ENCODE data around the gene SLC2A4. TPM values are rescaled to one million over a fixed set of nuclear protein-coding genes. Genes with fewer than 3 reads are reported as not detected.

SLC2A4 gene
- total RNA-seq, 4 donors from 2014 or later, result 144 to 197 (median 157) TPM

DNA sequence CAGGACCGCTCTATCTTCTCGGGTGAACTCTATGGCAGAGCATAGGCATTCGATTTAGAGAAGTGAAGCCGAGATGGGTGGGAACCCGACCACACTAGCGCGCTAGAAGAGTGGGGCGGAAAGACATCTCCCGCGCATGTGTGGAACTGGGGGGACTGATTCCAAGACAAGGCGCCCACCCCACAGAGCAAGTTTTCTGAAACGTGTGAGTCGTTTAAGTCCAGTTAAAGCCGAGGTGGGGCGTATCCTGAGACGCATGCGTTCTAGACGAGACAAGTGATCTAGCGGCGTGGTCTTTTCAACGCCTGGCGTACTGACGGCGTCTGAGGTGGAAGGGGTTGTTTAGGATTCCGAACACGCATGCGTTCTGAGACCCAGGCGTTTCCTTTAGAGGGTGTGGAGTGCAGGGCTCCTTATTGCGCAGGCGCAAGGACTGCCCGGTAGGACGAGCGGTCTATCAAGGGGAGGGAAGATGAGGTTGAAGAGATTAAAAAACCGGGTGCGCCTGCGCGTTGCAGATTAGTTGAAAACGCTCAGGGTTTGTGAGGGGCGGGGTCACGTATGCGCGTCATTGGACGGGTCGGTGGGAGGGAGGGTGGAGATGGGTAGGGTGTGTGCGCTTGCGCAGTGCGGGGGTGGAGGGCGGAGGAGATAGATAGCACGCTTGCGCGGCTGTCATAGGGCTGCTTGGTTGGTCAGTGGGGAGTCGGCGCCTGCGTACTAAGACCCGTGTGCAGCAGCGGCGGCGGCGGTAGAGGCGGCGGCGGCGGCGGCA is 25.6 kb downstream of the SLC2A4 start, which contains the start of gene EIF5A:
Gene EIF5A, plus strand, starts transcription at position 718 of the 775 bp plus-strand sequence. CDS start 2,008 bp downstream, outside the sequence.
- whole genome bisulfite sequencing, result under 1% methylated on average over 58 of the region's 64 CpGs

GRCh38 chr17:7307686-7308624 is 26.4 kb downstream of the SLC2A4 start:
- Histone ChIP-seq H3K4me3 (peak overlapping the region; percentile 95 to 100 (median 96)), H3K4me1 (peaks cover 38 to 55% (median 47%) of the 10 kb centered on the region in 4 donors), H3K9me3 (no peaks in the 10 kb centered on the region), H3K36me3 (peaks cover 31 to 36% (median 35%) of the 10 kb centered on the region in 4 donors), H3K27me3 (no peaks in the 10 kb centered on the region), H3K27ac (replicated peaks in 1 of 4) (peak overlapping the region; percentile 95 to 100 (median 100))
- peak in 1 of 3 experiments; percentile 22 for TF ChIP-seq CTCF (IDR thresholded peaks at IDR 0.05)
- TF ChIP-seq EP300 (IDR thresholded peaks at IDR 0.05), result no peak
- WGBS, result 1% methylated on average over 50 of the region's 104 CpGs
- no peak for DNase-seq (ENCODE audit: extremely low spot score)
- intact Hi-C loops (cut with DNase I), result no loop called here

More for the DNA sequence above, 25.6 kb downstream of the SLC2A4 start, which contains the start of gene EIF5A:
- peak within 1 kb of the TSS; percentile 95 to 100 (median 100) for H3K27ac ChIP-seq (replicated peaks in 1 of 4)
- TF ChIP-seq EP300 (IDR thresholded peaks at IDR 0.05), result no peak
- TF ChIP-seq CTCF (IDR thresholded peaks at IDR 0.05), result peak in 1 of 3 experiments; percentile 19
- peak; percentile 96 for TF ChIP-seq POLR2A (IDR thresholded peaks at IDR 0.05; ENCODE audit: low read depth)
- TF ChIP-seq POLR2AphosphoS5 (IDR thresholded peaks at IDR 0.05), result peak; percentile 92 to 99
- H3K36me3 ChIP-seq, result peaks cover 23 to 28% (median 26%) of the 10 kb centered on the region in 4 donors
- H3K4me3 ChIP-seq, result peak within 1 kb of the TSS; percentile 95 to 100 (median 96)
- peak; percentile 100 for DNase-seq (ENCODE audit: extremely low spot score)
- no peaks in the 10 kb centered on the region for H3K27me3 ChIP-seq
- H3K9me3 ChIP-seq, result no peaks in the 10 kb centered on the region
- H3K4me1 ChIP-seq, result peaks cover 31 to 46% (median 39%) of the 10 kb centered on the region in 4 donors
- intact Hi-C loops (cut with DNase I), result no loop called here

DNA sequence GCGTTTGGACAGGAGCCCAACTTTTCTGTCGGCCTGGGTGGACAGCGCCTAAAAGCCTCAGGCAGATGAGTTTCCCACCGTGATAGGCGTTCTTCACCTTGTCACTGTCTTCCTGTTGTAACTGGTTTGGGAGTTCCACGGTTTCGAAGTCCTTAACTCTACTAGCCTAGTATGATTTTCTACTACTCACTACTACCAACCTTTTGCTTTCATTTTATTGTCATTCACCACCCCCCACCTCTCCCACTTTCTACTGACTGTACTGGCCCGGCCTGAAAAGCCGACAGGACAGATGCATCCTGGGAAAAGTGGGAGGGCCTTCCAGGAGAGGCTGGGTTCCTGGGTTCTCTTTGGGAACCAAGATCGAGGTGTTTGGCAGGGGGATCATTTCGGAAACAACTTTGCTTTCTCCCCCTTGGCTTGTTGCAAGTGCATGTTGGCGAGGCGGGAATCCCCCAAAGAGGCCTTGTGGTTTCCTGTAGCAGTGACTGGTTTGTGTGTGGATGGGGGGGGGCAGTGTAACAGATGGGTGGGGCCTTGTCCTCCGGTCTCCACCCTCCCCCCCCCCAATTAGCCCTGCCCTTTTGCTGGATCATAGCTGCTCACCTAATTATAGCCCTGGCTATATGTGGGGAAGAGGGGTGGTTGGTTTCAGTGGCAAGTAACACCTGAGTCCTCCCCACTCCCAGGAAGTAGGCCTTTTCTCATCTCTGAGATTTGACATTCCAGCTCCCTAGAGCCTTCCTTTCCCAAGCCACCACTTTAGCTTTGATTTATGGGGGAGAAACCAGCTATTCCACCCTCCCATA is 27.3 kb downstream of the SLC2A4 start:
- WGBS, result 4% methylated on average over 11 of the region's 14 CpGs
- Histone ChIP-seq H3K36me3 (peaks cover 38 to 45% (median 44%) of the 10 kb centered on the region in 4 donors), H3K27ac (replicated peaks in 1 of 4) (peak overlapping the region; percentile 95 to 100 (median 100)), H3K27me3 (no peaks in the 10 kb centered on the region), H3K9me3 (no peaks in the 10 kb centered on the region), H3K4me3 (peak overlapping the region; percentile 95 to 100 (median 96)), H3K4me1 (peaks cover 47 to 63% (median 56%) of the 10 kb centered on the region in 4 donors)
- no peak for DNase-seq (ENCODE audit: extremely low spot score)
- TF ChIP-seq EP300 (IDR thresholded peaks at IDR 0.05), result no peak
- TF ChIP-seq POLR2AphosphoS5 (IDR thresholded peaks at IDR 0.05), result peak; percentile 64 to 83
- TF ChIP-seq POLR2A (IDR thresholded peaks at IDR 0.05; ENCODE audit: low read depth), result no peak
- TF ChIP-seq CTCF (IDR thresholded peaks at IDR 0.05), result no peak
- intact Hi-C loops (cut with DNase I), result no loop called here

GRCh38 chr17:7309628-7310027 is 28.1 kb downstream of the SLC2A4 start:
- Histone ChIP-seq H3K9me3 (no peaks in the 10 kb centered on the region), H3K4me1 (peaks cover 54 to 71% (median 64%) of the 10 kb centered on the region in 4 donors), H3K27ac (replicated peaks in 1 of 4) (peak overlapping the region; percentile 95 to 100 (median 100)), H3K4me3 (peak overlapping the region in 1 of 4 donors; percentile 98), H3K27me3 (no peaks in the 10 kb centered on the region), H3K36me3 (peaks cover 38 to 50% (median 47%) of the 10 kb centered on the region in 4 donors)
- TF ChIP-seq CTCF (IDR thresholded peaks at IDR 0.05) (no peak), EP300 (IDR thresholded peaks at IDR 0.05) (no peak), POLR2AphosphoS5 (IDR thresholded peaks at IDR 0.05) (no peak), POLR2A (IDR thresholded peaks at IDR 0.05; ENCODE audit: low read depth) (no peak)
- intact Hi-C loops (cut with DNase I), result no loop called here
- WGBS, result 89% methylated on average over 12 of the region's 12 CpGs
- no peak for DNase-seq (ENCODE audit: extremely low spot score)

All from esophagus muscularis mucosa (tissue), 4 donors.